CD4-positive, alpha-beta memory T cell (primary cell): ENCODE measurements around the gene SSUH2. TPM values are rescaled to one million over a fixed set of nuclear protein-coding genes. Genes with fewer than 3 reads are reported as not detected.

Experiments used
- CTCF ChIA-PET: fragments of 350-600 bp; sonication (Branson Sonifier 250); formaldehyde crosslinking; loops from one replicate; lab custom pipeline; 2021; ENCODE audit warnings: inconsistent platforms; ENCODE audit not compliant: partially characterized antibody; lab: Charles Lee
- POLR2A ChIA-PET: fragments of 350-600 bp; sonication (Branson Sonifier 250); formaldehyde crosslinking; loops from one replicate; lab custom pipeline; 2021; ENCODE audit not compliant: partially characterized antibody; lab: Charles Lee
- DNase-seq, 5 donors: peaks; one replicate each; pipeline versions ENCODE4 v3.0.0 to v3.0.0-alpha.2; 2020 to 2022; ENCODE audit warnings: mixed read lengths in 1 of 5
- H3K27ac ChIP-seq: one replicate; pipeline ENCODE4 v1.7.0; 2013; ENCODE audit warnings: low read depth, low read length
- H3K27me3 ChIP-seq: 2 replicates; pipeline ENCODE4 v1.7.0; 2013; ENCODE audit warnings: mild to moderate bottlenecking, low read length, moderate library complexity; ENCODE audit not compliant: insufficient read depth
- H3K36me3 ChIP-seq: 2 replicates; pipeline ENCODE4 v1.7.0; 2013; ENCODE audit warnings: mild to moderate bottlenecking, low read length, moderate library complexity; ENCODE audit not compliant: insufficient read depth
- H3K4me1 ChIP-seq: 2 replicates; pipeline ENCODE4 v1.7.0; 2013; ENCODE audit warnings: mild to moderate bottlenecking, low read length, moderate library complexity; ENCODE audit not compliant: insufficient read depth
- H3K4me3 ChIP-seq, 2 donors: one replicate each; pipeline ENCODE4 v1.7.0; 2013; ENCODE audit warnings: low read length in 2 of 2, mild to moderate bottlenecking in 1 of 2
- H3K9me3 ChIP-seq, 2 donors: one replicate each; pipeline ENCODE4 v1.7.0; 2013; ENCODE audit warnings: low read length in 2 of 2, control low read depth in 1 of 2; ENCODE audit not compliant: control insufficient read depth in 1 of 2
- H3K27ac Mint-ChIP-seq, 7 donors: one replicate each; pipeline ENCODE4 v1.8.0; 2020 to 2021; ENCODE audit warnings: mixed read lengths in 7 of 7, mild to moderate bottlenecking in 6 of 7, inconsistent platforms in 3 of 7, moderate library complexity in 3 of 7
- H3K27me3 Mint-ChIP-seq, 2 donors: one replicate each; pipeline ENCODE4 v1.8.0; 2020 to 2021; ENCODE audit warnings: mixed read lengths in 2 of 2
- H3K36me3 Mint-ChIP-seq, 2 donors: one replicate each; pipeline ENCODE4 v1.8.0; 2020 to 2021; ENCODE audit warnings: mixed read lengths in 2 of 2, inconsistent platforms in 1 of 2, mild to moderate bottlenecking in 1 of 2
- H3K4me1 Mint-ChIP-seq, 4 donors: one replicate each; pipeline ENCODE4 v1.8.0; 2020 to 2021; ENCODE audit warnings: mixed read lengths in 4 of 4, mild to moderate bottlenecking in 1 of 4
- H3K4me3 Mint-ChIP-seq, 8 donors: one replicate each; pipeline ENCODE4 v1.8.0; 2020 to 2021; ENCODE audit warnings: mixed read lengths in 8 of 8, mild to moderate bottlenecking in 7 of 8, moderate library complexity in 6 of 8, inconsistent platforms in 3 of 8
- H3K9me3 Mint-ChIP-seq, 8 donors: one replicate each; pipeline ENCODE4 v1.8.0; 2020 to 2021; ENCODE audit warnings: mixed read lengths in 8 of 8, mild to moderate bottlenecking in 5 of 8, inconsistent platforms in 3 of 8, moderate library complexity in 1 of 8
- intact Hi-C: fragments of 100-400 bp; cut with micrococcal nuclease; formaldehyde crosslinking; loops from one replicate; pipeline ENCODE4 v1.15.1; 2023
- polyA plus RNA-seq, 2 donors: library from polyadenylated mRNA; unstranded; fragments of 300-500 nt; fragmentation: Illumina TruSeq; gene quantifications; one replicate each; pipeline ENCODE4 v1.2.3, GENCODE V29; 2021
- total RNA-seq, 2 experiments: library from RNA; stranded (reverse); gene quantifications; one replicate each; pipeline ENCODE4 v1.2.3, GENCODE V29; 2021

Gene SSUH2
- total and polyA plus RNA-seq, 4 experiments from 2014 or later: not detected

DNA sequence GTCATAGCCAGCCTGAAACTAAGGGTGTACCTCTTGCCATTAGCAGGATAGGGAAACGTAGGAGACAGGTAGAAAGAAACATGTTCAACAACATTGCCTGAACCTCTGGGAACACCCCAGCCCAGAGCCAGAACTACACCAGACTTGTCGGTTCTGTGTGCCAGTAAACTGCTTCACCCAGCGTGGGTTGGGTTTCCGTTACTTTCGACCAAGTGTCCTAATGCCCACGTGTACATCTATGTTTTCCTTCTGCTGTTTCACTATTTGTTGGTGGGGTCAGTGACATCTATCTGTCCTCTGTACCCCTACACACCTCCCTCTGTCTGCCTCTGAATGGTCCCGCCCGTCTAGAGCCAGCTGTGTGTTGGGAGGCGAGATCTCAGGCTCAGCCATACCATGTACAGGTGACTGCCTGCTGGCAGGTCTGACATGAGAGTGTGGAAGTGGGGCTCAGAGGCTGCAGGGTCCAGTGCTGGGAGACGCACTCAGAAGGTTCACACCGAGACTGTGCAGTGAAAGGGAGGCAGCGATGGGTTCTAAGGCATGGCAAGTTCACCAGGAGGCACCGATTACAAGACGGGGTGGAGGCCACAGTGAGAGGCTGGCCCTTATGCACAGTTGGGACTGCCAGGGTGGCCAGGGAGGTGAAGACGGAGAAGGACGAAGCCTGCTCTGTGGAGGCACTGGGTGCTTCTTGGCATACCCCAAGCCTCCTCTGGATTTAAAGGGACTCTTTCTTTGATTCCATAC, 36.4 kb downstream of the SSUH2 start:
- intact Hi-C loops: no loop called here
- peaks cover 0 to 2% (median 0%) of the 10 kb centered on the region in 4 donors for H3K4me1 Mint-ChIP-seq
- no peaks in the 10 kb centered on the region for H3K9me3 ChIP-seq
- no peak overlapping the region for H3K27ac ChIP-seq
- H3K27me3 ChIP-seq: no peaks in the 10 kb centered on the region
- no peaks in the 10 kb centered on the region for H3K4me1 ChIP-seq
- no peak overlapping the region for H3K4me3 ChIP-seq
- H3K36me3 ChIP-seq: no peaks in the 10 kb centered on the region
- ChIA-PET CTCF (interaction anchor here (1.1 kb wide), 1 partner anchor 17 kb away, joined by 4 read pairs; no protein-coding TSS in a partner anchor), POLR2A (no interaction called here)
- DNase-seq: no peak
- H3K4me3 Mint-ChIP-seq: no peak overlapping the region
- H3K27me3 Mint-ChIP-seq: peaks cover 0 to 4% of the 10 kb centered on the region in 2 donors
- no peaks in the 10 kb centered on the region for H3K36me3 Mint-ChIP-seq
- H3K9me3 Mint-ChIP-seq: peaks cover 0 to 2% (median 0%) of the 10 kb centered on the region in 8 donors
- H3K27ac Mint-ChIP-seq: no peak overlapping the region

DNA sequence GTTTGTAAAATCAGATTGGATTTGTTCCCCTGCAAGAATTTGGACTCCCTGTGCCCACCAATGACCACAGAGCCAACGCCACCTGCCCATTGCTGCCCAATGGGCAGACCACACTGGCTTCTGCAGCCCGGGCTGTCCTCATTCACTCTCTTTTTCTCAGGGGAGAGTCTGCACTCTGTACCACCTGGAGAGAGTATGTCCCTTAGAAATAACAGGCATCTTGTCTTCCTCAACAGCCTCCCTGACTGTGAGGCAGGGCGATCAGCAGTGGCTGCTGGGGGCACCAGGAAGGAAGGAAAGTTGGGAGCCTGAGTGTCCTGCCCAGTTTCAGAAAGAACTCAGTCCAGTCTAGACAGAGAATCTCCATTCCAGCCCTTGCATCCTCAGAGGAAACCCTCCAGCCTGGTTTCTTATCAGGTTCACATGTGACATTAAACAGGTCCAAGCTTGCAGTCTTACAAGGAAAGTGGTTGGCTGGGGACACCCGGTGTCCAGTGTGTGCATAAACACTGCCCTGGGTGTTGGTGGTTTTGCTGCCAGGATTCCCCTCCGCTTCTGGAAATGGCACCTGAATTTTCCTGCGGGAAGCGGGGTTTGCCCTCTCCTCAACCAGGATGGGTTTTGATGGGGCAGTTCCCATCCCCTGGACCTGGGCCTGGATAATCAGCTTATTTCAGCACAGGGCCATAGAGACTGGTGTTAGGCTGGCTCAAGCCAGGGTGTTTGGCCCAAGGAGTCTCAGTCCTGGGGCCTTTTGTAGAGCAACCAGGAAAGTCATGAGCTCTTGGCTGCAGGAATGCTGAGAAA, 37.2 kb downstream of the SSUH2 start:
- intact Hi-C loops: no loop called here
- no peaks in the 10 kb centered on the region for H3K4me1 ChIP-seq
- H3K36me3 Mint-ChIP-seq: no peaks in the 10 kb centered on the region
- peaks cover 0 to 2% (median 0%) of the 10 kb centered on the region in 4 donors for H3K4me1 Mint-ChIP-seq
- no peak overlapping the region for H3K27ac ChIP-seq
- no peaks in the 10 kb centered on the region for H3K9me3 ChIP-seq
- no peak for DNase-seq
- H3K27me3 Mint-ChIP-seq: peaks cover 0 to 4% of the 10 kb centered on the region in 2 donors
- H3K36me3 ChIP-seq: no peaks in the 10 kb centered on the region
- no peak overlapping the region for H3K27ac Mint-ChIP-seq
- no peak overlapping the region for H3K4me3 Mint-ChIP-seq
- no peaks in the 10 kb centered on the region for H3K27me3 ChIP-seq
- ChIA-PET POLR2A (no interaction called here), CTCF (no interaction called here)
- H3K4me3 ChIP-seq: no peak overlapping the region
- H3K9me3 Mint-ChIP-seq: peaks cover 0 to 2% (median 0%) of the 10 kb centered on the region in 8 donors

DNA sequence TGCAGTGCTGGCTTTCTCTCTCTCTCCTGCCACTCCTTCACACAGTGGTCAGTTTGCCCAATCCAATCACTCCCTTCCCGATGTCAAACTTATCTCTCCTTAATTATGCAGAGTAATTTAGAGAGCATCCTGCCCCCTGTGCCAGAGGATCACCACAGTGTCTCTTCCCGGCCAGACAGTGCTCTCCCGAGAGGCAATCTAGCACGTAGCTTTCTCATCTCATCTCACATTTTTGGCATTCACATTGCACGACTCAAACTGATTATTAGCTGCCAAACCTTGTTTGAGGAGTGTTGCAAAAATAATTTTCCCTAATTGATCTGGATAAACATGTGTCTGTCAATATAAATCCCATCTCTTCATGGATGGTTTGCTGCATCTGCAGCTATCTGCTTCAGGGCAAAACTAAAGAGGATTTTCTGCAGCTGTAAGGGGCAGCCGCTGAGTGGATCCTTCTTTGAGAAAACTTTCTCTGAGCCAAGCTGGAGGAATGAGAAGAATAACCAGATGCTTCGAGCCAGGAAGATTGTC, 37.8 kb downstream of the SSUH2 start:
- no peaks in the 10 kb centered on the region for H3K9me3 ChIP-seq
- no peaks in the 10 kb centered on the region for H3K36me3 ChIP-seq
- no peak for DNase-seq
- no peaks in the 10 kb centered on the region for H3K4me1 ChIP-seq
- H3K9me3 Mint-ChIP-seq: peaks cover 0 to 2% (median 0%) of the 10 kb centered on the region in 8 donors
- H3K36me3 Mint-ChIP-seq: no peaks in the 10 kb centered on the region
- H3K4me1 Mint-ChIP-seq: peaks cover 0 to 2% (median 0%) of the 10 kb centered on the region in 4 donors
- CTCF ChIA-PET: no interaction called here
- H3K27me3 ChIP-seq: no peaks in the 10 kb centered on the region
- H3K4me3 Mint-ChIP-seq: no peak overlapping the region
- H3K27ac ChIP-seq: no peak overlapping the region
- H3K4me3 ChIP-seq: no peak overlapping the region
- intact Hi-C loops: no loop called here
- no peak overlapping the region for H3K27ac Mint-ChIP-seq
- POLR2A ChIA-PET: no interaction called here
- peaks cover 0 to 4% of the 10 kb centered on the region in 2 donors for H3K27me3 Mint-ChIP-seq

DNA sequence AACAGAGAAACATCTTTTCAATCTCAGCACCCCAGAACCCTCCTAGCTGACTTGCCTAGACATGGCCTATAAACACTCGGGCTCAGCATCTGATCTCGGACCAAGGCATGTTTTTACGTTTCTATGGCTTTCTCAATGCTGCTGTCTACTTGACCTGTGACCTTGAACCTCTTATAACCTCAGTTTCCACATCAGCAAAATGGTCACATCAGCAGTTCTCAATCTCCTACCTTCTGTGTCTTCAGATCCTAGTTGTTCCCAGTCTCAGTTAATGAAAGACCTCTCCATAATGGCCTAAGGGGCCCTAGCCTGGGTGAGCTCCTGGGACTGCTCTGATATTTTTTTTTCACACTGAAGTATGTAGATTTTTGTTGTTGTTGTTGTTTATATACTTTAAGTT, 39.6 kb downstream of the SSUH2 start:
- no peak overlapping the region for H3K27ac ChIP-seq
- Mint-ChIP-seq H3K4me1 (peaks cover 0 to 2% (median 0%) of the 10 kb centered on the region in 4 donors), H3K27me3 (peaks cover 0 to 4% of the 10 kb centered on the region in 2 donors), H3K9me3 (peaks cover 0 to 4% (median 0%) of the 10 kb centered on the region in 8 donors), H3K4me3 (no peak overlapping the region), H3K27ac (no peak overlapping the region), H3K36me3 (no peaks in the 10 kb centered on the region)
- H3K9me3 ChIP-seq: no peaks in the 10 kb centered on the region
- ChIA-PET CTCF (no interaction called here), POLR2A (no interaction called here)
- H3K27me3 ChIP-seq: no peaks in the 10 kb centered on the region
- no peak for DNase-seq
- no peak overlapping the region for H3K4me3 ChIP-seq
- H3K4me1 ChIP-seq: no peaks in the 10 kb centered on the region
- H3K36me3 ChIP-seq: no peaks in the 10 kb centered on the region
- intact Hi-C loops: no loop called here

DNA sequence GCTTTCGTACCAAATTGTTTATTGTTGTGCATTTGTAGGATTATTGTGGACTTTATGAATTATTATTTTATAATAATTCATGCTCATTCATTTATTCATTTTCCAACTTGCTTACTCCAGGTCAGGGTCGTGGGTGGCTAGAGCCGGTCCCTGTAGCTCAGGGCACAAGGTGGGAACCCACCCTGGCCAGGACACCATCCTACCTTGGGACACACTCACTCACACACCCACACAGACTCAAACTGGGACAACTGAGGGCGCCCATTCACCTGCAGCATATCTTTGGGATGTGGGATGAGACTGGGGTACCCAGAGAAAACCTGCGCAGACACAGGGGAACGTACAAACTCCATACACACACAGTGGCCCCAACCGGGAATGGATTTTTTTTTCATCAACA, 40.6 kb downstream of the SSUH2 start:
- Mint-ChIP-seq H3K4me3 (no peak overlapping the region), H3K4me1 (peaks cover 0 to 2% (median 0%) of the 10 kb centered on the region in 4 donors), H3K27me3 (peaks cover 0 to 4% of the 10 kb centered on the region in 2 donors), H3K9me3 (peaks cover 0 to 4% (median 0%) of the 10 kb centered on the region in 8 donors), H3K27ac (no peak overlapping the region), H3K36me3 (no peaks in the 10 kb centered on the region)
- Histone ChIP-seq H3K4me3 (no peak overlapping the region), H3K36me3 (no peaks in the 10 kb centered on the region), H3K27me3 (no peaks in the 10 kb centered on the region), H3K27ac (no peak overlapping the region), H3K4me1 (no peaks in the 10 kb centered on the region), H3K9me3 (no peaks in the 10 kb centered on the region)
- intact Hi-C loops: no loop called here
- ChIA-PET CTCF (no interaction called here), POLR2A (no interaction called here)
- DNase-seq: no peak

DNA sequence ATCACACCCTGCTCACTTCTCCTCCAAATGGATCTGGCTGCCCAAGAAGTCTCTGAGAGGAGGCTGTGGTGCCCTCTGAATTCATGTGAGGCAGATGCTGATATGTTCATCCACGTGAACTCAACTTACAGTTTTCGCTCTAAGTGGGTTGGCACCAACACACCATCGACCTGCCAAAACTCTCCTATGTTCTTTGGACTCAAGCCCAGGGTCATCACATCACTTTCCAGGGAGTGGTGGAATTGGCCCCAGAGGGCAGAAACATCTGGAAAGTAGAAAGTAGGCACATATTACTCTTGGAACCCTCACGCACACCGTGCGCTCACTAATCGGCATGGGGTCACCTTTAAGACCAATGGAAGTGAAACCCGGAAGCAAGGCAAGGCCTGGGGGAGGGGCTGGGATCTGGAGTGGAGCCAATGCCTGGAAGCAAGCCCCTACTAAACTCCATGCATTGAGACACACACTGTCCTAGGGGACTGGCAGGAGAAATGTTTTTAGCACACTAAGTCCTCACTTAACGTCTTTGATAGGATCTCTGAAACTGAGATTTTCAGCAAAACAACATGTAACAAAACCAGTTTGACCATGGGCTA, 41.4 kb downstream of the SSUH2 start:
- no peak overlapping the region for H3K27ac Mint-ChIP-seq
- no peaks in the 10 kb centered on the region for H3K4me1 Mint-ChIP-seq
- no peaks in the 10 kb centered on the region for H3K4me1 ChIP-seq
- H3K27me3 ChIP-seq: no peaks in the 10 kb centered on the region
- no peak for DNase-seq
- H3K9me3 ChIP-seq: no peaks in the 10 kb centered on the region
- intact Hi-C loops: no loop called here
- CTCF ChIA-PET: no interaction called here
- H3K4me3 Mint-ChIP-seq: no peak overlapping the region
- H3K36me3 ChIP-seq: no peaks in the 10 kb centered on the region
- no peaks in the 10 kb centered on the region for H3K36me3 Mint-ChIP-seq
- H3K9me3 Mint-ChIP-seq: peaks cover 0 to 2% (median 0%) of the 10 kb centered on the region in 8 donors
- POLR2A ChIA-PET: no interaction called here
- no peak overlapping the region for H3K4me3 ChIP-seq
- peaks cover 0 to 4% of the 10 kb centered on the region in 2 donors for H3K27me3 Mint-ChIP-seq
- no peak overlapping the region for H3K27ac ChIP-seq

DNA sequence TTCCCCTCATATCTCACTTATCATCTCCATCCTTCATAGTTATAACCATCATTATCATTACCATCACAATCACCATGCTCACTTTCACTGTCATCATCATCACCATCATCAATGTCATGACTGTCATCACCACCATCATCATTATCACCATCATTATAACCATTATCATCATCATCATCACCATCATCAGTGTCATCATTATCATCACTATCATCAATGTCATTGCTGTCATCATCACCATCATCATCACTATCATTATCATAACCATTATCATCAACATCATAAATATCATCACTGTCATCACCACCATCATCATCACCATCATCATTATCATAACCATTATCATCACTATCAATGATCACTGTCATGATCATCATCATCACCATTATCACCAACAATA, 44.1 kb downstream of the SSUH2 start:
- Mint-ChIP-seq H3K9me3 (peaks cover 0 to 2% (median 0%) of the 10 kb centered on the region in 8 donors), H3K27ac (no peak overlapping the region), H3K4me3 (no peak overlapping the region), H3K36me3 (no peaks in the 10 kb centered on the region), H3K27me3 (peaks cover 2 to 4% of the 10 kb centered on the region in 2 donors), H3K4me1 (no peaks in the 10 kb centered on the region)
- Histone ChIP-seq H3K36me3 (no peaks in the 10 kb centered on the region), H3K9me3 (no peaks in the 10 kb centered on the region), H3K4me3 (no peak overlapping the region), H3K27ac (no peak overlapping the region), H3K27me3 (no peaks in the 10 kb centered on the region), H3K4me1 (no peaks in the 10 kb centered on the region)
- CTCF ChIA-PET: no interaction called here
- POLR2A ChIA-PET: no interaction called here
- no peak for DNase-seq
- intact Hi-C loops: no loop called here
